ENCODE measurements around the gene CPT2. TPM values are rescaled to one million over a fixed set of nuclear protein-coding genes. Genes with fewer than 3 reads are reported as not detected.

Gene CPT2
- total RNA-seq, 1 donor from 2014 or later: 5.5 TPM

- Histone ChIP-seq H3K4me3 (ENCODE audit: low read depth, low read length) (no peak overlapping the region), H3K27me3 (ENCODE audit: control insufficient read depth, insufficient read depth, low read length) (no peaks in the 10 kb centered on the region), H3K36me3 (ENCODE audit: control insufficient read depth, insufficient read depth, low read length) (no peaks in the 10 kb centered on the region)
- DNase-seq (ENCODE audit: low read depth) (no peak), FAIRE-seq (no peak)
- TF ChIP-seq, protein P1, sequence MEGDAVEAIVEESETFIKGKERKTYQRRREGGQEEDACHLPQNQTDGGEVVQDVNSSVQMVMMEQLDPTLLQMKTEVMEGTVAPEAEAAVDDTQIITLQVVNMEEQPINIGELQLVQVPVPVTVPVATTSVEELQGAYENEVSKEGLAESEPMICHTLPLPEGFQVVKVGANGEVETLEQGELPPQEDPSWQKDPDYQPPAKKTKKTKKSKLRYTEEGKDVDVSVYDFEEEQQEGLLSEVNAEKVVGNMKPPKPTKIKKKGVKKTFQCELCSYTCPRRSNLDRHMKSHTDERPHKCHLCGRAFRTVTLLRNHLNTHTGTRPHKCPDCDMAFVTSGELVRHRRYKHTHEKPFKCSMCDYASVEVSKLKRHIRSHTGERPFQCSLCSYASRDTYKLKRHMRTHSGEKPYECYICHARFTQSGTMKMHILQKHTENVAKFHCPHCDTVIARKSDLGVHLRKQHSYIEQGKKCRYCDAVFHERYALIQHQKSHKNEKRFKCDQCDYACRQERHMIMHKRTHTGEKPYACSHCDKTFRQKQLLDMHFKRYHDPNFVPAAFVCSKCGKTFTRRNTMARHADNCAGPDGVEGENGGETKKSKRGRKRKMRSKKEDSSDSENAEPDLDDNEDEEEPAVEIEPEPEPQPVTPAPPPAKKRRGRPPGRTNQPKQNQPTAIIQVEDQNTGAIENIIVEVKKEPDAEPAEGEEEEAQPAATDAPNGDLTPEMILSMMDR (IDR thresholded peaks at IDR 0.05; ENCODE audit: insufficient read depth, low read length, severe bottlenecking): no peak
Observed at GRCh38 chr1:53155534-53155933, 41.1 kb upstream of the CPT2 start.

GRCh38 chr1:53155945-53156344 is 40.7 kb upstream of the CPT2 start:
- H3K36me3 ChIP-seq (ENCODE audit: control insufficient read depth, insufficient read depth, low read length): no peaks in the 10 kb centered on the region
- no peaks in the 10 kb centered on the region for H3K27me3 ChIP-seq (ENCODE audit: control insufficient read depth, insufficient read depth, low read length)
- FAIRE-seq (peak; percentile 88), DNase-seq (ENCODE audit: low read depth) (no peak)
- TF ChIP-seq, protein P1 (IDR thresholded peaks at IDR 0.05; ENCODE audit: insufficient read depth, low read length, severe bottlenecking): no peak
- no peak overlapping the region for H3K4me3 ChIP-seq (ENCODE audit: low read depth, low read length)

DNA sequence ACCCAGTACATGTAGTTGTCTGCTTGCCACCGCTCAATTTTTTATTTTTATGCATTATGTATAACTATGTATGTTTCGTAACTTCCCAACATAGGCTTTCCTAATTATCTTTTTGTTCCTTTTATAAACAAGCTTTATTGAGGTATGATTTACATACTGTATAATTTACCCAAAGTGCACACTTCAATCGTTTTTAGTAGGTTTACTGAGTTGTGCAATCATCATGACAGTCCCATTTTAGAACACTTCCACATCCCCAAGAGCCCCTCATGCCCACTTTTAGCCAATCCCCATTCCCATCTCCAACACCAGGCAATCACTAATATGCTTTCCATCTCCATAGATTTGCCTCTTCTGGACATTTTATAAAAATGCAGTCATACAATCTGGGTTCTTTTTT is 39.8 kb upstream of the CPT2 start:
- Histone ChIP-seq H3K27me3 (ENCODE audit: control insufficient read depth, insufficient read depth, low read length) (no peaks in the 10 kb centered on the region), H3K4me3 (ENCODE audit: low read depth, low read length) (no peak overlapping the region), H3K36me3 (ENCODE audit: control insufficient read depth, insufficient read depth, low read length) (no peaks in the 10 kb centered on the region)
- DNase-seq (ENCODE audit: low read depth) (no peak), FAIRE-seq (no peak)
- TF ChIP-seq, protein P1 (IDR thresholded peaks at IDR 0.05; ENCODE audit: insufficient read depth, low read length, severe bottlenecking): no peak

- TF ChIP-seq, protein P1 (IDR thresholded peaks at IDR 0.05; ENCODE audit: insufficient read depth, low read length, severe bottlenecking): no peak
- no peak for FAIRE-seq
Observed at GRCh38 chr1:53158900-53159299, 37.7 kb upstream of the CPT2 start.

GRCh38 chr1:53160924-53161378 is 35.7 kb upstream of the CPT2 start:
- no peak for FAIRE-seq
- no peak overlapping the region for H3K4me3 ChIP-seq (ENCODE audit: low read depth, low read length)
- no peak for DNase-seq (ENCODE audit: low read depth)
- H3K27me3 ChIP-seq (ENCODE audit: control insufficient read depth, insufficient read depth, low read length): no peaks in the 10 kb centered on the region
- no peaks in the 10 kb centered on the region for H3K36me3 ChIP-seq (ENCODE audit: control insufficient read depth, insufficient read depth, low read length)
- TF ChIP-seq, protein P1 (IDR thresholded peaks at IDR 0.05; ENCODE audit: insufficient read depth, low read length, severe bottlenecking): no peak

More at GRCh38 chr1:53158900-53159299, 37.7 kb upstream of the CPT2 start:
- Histone ChIP-seq H3K4me3 (ENCODE audit: low read depth, low read length) (no peak overlapping the region), H3K36me3 (ENCODE audit: control insufficient read depth, insufficient read depth, low read length) (no peaks in the 10 kb centered on the region), H3K27me3 (ENCODE audit: control insufficient read depth, insufficient read depth, low read length) (no peaks in the 10 kb centered on the region)
- no peak for DNase-seq (ENCODE audit: low read depth)

DNA sequence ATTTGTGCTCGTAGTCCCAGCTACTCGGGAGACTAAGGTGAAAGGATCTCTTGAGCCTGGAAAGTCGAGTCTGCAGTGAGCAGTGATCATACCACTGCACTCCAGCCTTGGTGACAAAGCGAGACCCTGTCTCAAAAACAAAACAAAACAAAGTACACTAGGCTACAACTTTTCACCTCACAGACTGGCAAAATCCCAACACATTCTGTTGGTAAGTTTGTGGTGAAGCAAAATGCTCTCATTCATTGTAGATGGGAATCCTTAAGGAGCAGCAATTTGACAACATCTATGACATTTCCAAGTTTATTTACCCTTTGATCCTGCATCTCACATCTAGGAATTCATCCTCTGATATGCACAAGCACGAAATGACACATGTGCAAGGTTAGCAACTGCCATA is 34.0 kb upstream of the CPT2 start:
- Histone ChIP-seq H3K27me3 (ENCODE audit: control insufficient read depth, insufficient read depth, low read length) (no peaks in the 10 kb centered on the region), H3K36me3 (ENCODE audit: control insufficient read depth, insufficient read depth, low read length) (no peaks in the 10 kb centered on the region), H3K4me3 (ENCODE audit: low read depth, low read length) (no peak overlapping the region)
- no peak for FAIRE-seq
- no peak for DNase-seq (ENCODE audit: low read depth)
- TF ChIP-seq, protein P1 (IDR thresholded peaks at IDR 0.05; ENCODE audit: insufficient read depth, low read length, severe bottlenecking): no peak

Data from bronchial epithelial cell (primary cell).